K562 (cell line): Measurements from ENCODE around the gene AAGAB.

Experiments used
- ATF1 ChIP-seq, 2 experiments: fragments of 450-650 bp in 1 of 2; IDR thresholded peaks; 2 replicates each; pipeline ENCODE4 v1.6.1; 2016; ENCODE audit warnings: missing compliant biosample characterization in 1 of 2, missing genetic modification characterization in 1 of 2
- BHLHE40 ChIP-seq: IDR thresholded peaks from 2 replicates; pipeline ENCODE4 v1.6.1; 2011; ENCODE audit warnings: low read length, improper control_type of control experiment
- CHD1 ChIP-seq: fragments of 200-600 bp; sonication (generic); IDR thresholded peaks from one replicate; pipeline ENCODE4 v1.6.1; 2012; ENCODE audit warnings: mild to moderate bottlenecking, moderate library complexity, low read length, inconsistent platforms
- E2F3 ChIP-seq: fragments of 250-450 bp; sonication (Bioruptor Pico); IDR thresholded peaks from 2 replicates; pipeline ENCODE4 v1.4.0; 2020; ENCODE audit warnings: mild to moderate bottlenecking
- FOXK1 ChIP-seq: sonication (generic); formaldehyde crosslinking; IDR thresholded peaks from 2 replicates; pipeline ENCODE4 v1.8.0; 2022; ENCODE audit warnings: missing genetic modification reagents, mild to moderate bottlenecking, borderline replicate concordance
- GATA2 ChIP-seq: sonication (generic); formaldehyde crosslinking; IDR thresholded peaks from 2 replicates; pipeline ENCODE4 v1.4.0; 2020; ENCODE audit warnings: mild to moderate bottlenecking, missing genetic modification reagents
- GATAD2B ChIP-seq: fragments of 450-650 bp; IDR thresholded peaks from 2 replicates; pipeline ENCODE4 v1.6.1; 2017; ENCODE audit warnings: mild to moderate bottlenecking, borderline replicate concordance
- IRF9 ChIP-seq: fragments of 450-650 bp; IDR thresholded peaks from 2 replicates; pipeline ENCODE4 v1.6.1; 2016; ENCODE audit warnings: missing biosample characterization, missing genetic modification characterization
- MAX ChIP-seq: sonication (generic); formaldehyde crosslinking; IDR thresholded peaks from 2 replicates; pipeline ENCODE4 v1.9.0; 2022; ENCODE audit warnings: mild to moderate bottlenecking, missing genetic modification reagents
- NR3C1 ChIP-seq: sonication (generic); formaldehyde crosslinking; IDR thresholded peaks from 2 replicates; pipeline ENCODE4 v1.8.1; 2022; ENCODE audit warnings: missing genetic modification reagents
- POLR2AphosphoS2 ChIP-seq: IDR thresholded peaks from 2 replicates; pipeline ENCODE4 v1.6.1; 2012; ENCODE audit warnings: low read length, improper control_type of control experiment
- POLR2AphosphoS5 ChIP-seq: IDR thresholded peaks from 2 replicates; pipeline ENCODE4 v1.6.1; 2011; ENCODE audit warnings: mild to moderate bottlenecking, low read depth, low read length, moderate library complexity; ENCODE audit not compliant: control insufficient read depth, insufficient read depth
- TCF7L2 ChIP-seq: fragments of 150-350 bp; IDR thresholded peaks from 2 replicates; pipeline ENCODE4 v1.6.1; 2016; ENCODE audit warnings: low read depth, mild to moderate bottlenecking, low read length, moderate library complexity
- USF2 ChIP-seq: sonication (generic); formaldehyde crosslinking; IDR thresholded peaks from 2 replicates; pipeline ENCODE4 v1.5.0; 2020; ENCODE audit warnings: missing genetic modification reagents

- no peak for TF ChIP-seq NR3C1
- TF ChIP-seq E2F3, result no peak
- TF ChIP-seq POLR2AphosphoS5, result no peak
- no peak for TF ChIP-seq TCF7L2
- TF ChIP-seq IRF9 (tag), result no peak
- TF ChIP-seq USF2 (CRISPR knock-in tag), result no peak
- no peak for TF ChIP-seq FOXK1 (CRISPR knock-in tag)
- TF ChIP-seq GATA2 (CRISPR knock-in tag), result no peak
- TF ChIP-seq BHLHE40, result no peak
- no peak for TF ChIP-seq ATF1 (CRISPR knock-in tag; IDR thresholded peaks at IDR 0.05)
- no peak for TF ChIP-seq ATF1 (tag; IDR thresholded peaks at IDR 0.05)
- no peak for TF ChIP-seq CHD1
- TF ChIP-seq MAX (CRISPR knock-in tag), result no peak
- TF ChIP-seq GATAD2B, result no peak
- no peak for TF ChIP-seq POLR2AphosphoS2
Measured at GRCh38 chr15:67183443-67184169, 70.9 kb downstream of the AAGAB start.
